Ishikawa (cell line): ENCODE data around the gene ARID3B.

Source experiments
- CEBPB ChIP-seq: IDR thresholded peaks from 2 replicates; pipeline ENCODE4 v1.6.1; 2012
- CREB1 ChIP-seq: IDR thresholded peaks from 2 replicates; pipeline ENCODE4 v1.6.1; 2012; ENCODE audit warnings: low read depth
- EGR1 ChIP-seq: IDR thresholded peaks from 2 replicates; pipeline ENCODE4 v1.6.1; 2012
- EP300 ChIP-seq: IDR thresholded peaks from 2 replicates; pipeline ENCODE4 v1.6.1; 2012; ENCODE audit warnings: borderline replicate concordance
- FOXM1 ChIP-seq: IDR thresholded peaks from 2 replicates; pipeline ENCODE4 v1.6.1; 2012; ENCODE audit warnings: low read depth, borderline replicate concordance
- NFIC ChIP-seq: IDR thresholded peaks from 2 replicates; pipeline ENCODE4 v1.6.1; 2012
- RAD21 ChIP-seq: IDR thresholded peaks from 2 replicates; pipeline ENCODE4 v1.6.1; 2012; ENCODE audit warnings: low read depth
- TAF1 ChIP-seq: IDR thresholded peaks from 2 replicates; pipeline ENCODE4 v1.6.1; 2012; ENCODE audit warnings: low read depth, mild to moderate bottlenecking
- TCF12 ChIP-seq: IDR thresholded peaks from 2 replicates; pipeline ENCODE4 v1.6.1; 2012; ENCODE audit warnings: low read depth
- TEAD4 ChIP-seq: IDR thresholded peaks from 2 replicates; pipeline ENCODE4 v1.6.1; 2012
- YY1 ChIP-seq: IDR thresholded peaks from 2 replicates; pipeline ENCODE4 v1.6.1; 2012; ENCODE audit warnings: low read depth
- ZBTB7A ChIP-seq: IDR thresholded peaks from 2 replicates; pipeline ENCODE4 v1.6.1; 2012; ENCODE audit warnings: low read depth
- TF ChIP-seq, protein P1 (sequence below): IDR thresholded peaks from 2 replicates; pipeline ENCODE4 v1.6.1; 2012
- TF ChIP-seq, protein P2 (sequence below): IDR thresholded peaks from 2 replicates; pipeline ENCODE4 v1.6.1; 2012
- TF ChIP-seq, protein P3 (sequence below): IDR thresholded peaks from 2 replicates; pipeline ENCODE4 v1.6.1; 2012; ENCODE audit warnings: low read depth, mild to moderate bottlenecking

Gene ARID3B, protein sequence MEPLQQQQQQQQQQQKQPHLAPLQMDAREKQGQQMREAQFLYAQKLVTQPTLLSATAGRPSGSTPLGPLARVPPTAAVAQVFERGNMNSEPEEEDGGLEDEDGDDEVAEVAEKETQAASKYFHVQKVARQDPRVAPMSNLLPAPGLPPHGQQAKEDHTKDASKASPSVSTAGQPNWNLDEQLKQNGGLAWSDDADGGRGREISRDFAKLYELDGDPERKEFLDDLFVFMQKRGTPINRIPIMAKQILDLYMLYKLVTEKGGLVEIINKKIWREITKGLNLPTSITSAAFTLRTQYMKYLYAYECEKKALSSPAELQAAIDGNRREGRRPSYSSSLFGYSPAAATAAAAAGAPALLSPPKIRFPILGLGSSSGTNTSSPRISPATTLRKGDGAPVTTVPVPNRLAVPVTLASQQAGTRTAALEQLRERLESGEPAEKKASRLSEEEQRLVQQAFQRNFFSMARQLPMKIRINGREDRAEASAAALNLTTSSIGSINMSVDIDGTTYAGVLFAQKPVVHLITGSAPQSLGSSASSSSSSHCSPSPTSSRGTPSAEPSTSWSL

GRCh38 chr15:74540761-74541493, at the start of gene ARID3B:
Gene ARID3B, plus strand, starts transcription at chr15:74541220. Its CDS starts 2,717 bp downstream, at chr15:74543937.
- TF ChIP-seq CEBPB (0 out of 2 replicates have a peak, but pooled peaks have one; percentile 18), ZBTB7A (no peak), EP300 (no peak), CREB1 (peak; percentile 66; the same call in 1 of the 2 replicates), EGR1 (no peak), TCF12 (no peak), TEAD4 (no peak), FOXM1 (no peak), NFIC (no peak), TAF1 (peak; percentile 82; the same call in 1 of the 2 replicates), RAD21 (no peak), YY1 (peak; percentile 71)
- TF ChIP-seq, protein P1, sequence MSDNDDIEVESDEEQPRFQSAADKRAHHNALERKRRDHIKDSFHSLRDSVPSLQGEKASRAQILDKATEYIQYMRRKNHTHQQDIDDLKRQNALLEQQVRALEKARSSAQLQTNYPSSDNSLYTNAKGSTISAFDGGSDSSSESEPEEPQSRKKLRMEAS, result peak; percentile 66; the same call in 1 of the 2 replicates
- TF ChIP-seq, protein P2, sequence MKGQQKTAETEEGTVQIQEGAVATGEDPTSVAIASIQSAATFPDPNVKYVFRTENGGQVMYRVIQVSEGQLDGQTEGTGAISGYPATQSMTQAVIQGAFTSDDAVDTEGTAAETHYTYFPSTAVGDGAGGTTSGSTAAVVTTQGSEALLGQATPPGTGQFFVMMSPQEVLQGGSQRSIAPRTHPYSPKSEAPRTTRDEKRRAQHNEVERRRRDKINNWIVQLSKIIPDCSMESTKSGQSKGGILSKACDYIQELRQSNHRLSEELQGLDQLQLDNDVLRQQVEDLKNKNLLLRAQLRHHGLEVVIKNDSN, result no peak
- TF ChIP-seq, protein P3, sequence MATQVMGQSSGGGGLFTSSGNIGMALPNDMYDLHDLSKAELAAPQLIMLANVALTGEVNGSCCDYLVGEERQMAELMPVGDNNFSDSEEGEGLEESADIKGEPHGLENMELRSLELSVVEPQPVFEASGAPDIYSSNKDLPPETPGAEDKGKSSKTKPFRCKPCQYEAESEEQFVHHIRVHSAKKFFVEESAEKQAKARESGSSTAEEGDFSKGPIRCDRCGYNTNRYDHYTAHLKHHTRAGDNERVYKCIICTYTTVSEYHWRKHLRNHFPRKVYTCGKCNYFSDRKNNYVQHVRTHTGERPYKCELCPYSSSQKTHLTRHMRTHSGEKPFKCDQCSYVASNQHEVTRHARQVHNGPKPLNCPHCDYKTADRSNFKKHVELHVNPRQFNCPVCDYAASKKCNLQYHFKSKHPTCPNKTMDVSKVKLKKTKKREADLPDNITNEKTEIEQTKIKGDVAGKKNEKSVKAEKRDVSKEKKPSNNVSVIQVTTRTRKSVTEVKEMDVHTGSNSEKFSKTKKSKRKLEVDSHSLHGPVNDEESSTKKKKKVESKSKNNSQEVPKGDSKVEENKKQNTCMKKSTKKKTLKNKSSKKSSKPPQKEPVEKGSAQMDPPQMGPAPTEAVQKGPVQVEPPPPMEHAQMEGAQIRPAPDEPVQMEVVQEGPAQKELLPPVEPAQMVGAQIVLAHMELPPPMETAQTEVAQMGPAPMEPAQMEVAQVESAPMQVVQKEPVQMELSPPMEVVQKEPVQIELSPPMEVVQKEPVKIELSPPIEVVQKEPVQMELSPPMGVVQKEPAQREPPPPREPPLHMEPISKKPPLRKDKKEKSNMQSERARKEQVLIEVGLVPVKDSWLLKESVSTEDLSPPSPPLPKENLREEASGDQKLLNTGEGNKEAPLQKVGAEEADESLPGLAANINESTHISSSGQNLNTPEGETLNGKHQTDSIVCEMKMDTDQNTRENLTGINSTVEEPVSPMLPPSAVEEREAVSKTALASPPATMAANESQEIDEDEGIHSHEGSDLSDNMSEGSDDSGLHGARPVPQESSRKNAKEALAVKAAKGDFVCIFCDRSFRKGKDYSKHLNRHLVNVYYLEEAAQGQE, result no peak

GRCh38 chr15:74496648-74497047, 44.4 kb upstream of the ARID3B start:
- TF ChIP-seq TAF1 (no peak), CREB1 (no peak), CEBPB (no peak), RAD21 (no peak), NFIC (no peak)
- TF ChIP-seq, protein P3, result no peak
- TF ChIP-seq, protein P2, result no peak

DNA sequence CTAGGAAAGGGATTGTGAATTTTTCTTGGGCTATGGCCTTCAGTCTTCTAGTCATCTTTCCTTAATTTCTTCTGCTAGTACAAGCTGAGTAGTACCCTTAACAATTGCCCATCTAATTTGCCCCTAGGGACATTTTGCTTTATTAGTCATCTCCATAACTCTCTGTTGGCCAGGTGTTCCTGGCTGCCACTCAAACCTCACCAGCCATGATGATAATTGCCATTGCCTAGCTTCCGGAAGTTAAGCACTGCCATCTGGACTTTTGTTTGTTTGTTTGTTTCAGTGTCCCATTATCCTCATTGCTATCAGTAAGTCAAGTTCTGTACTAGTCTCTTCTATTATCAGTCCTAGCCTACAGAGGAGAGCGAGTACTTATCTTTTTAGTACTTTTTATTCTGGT, 43.4 kb upstream of the ARID3B start:
- TF ChIP-seq EP300 (no peak), TEAD4 (no peak), ZBTB7A (no peak), TAF1 (no peak), TCF12 (no peak), RAD21 (no peak), CEBPB (no peak), EGR1 (no peak), FOXM1 (no peak), CREB1 (no peak), NFIC (no peak), YY1 (no peak)
- TF ChIP-seq, protein P1, result no peak
- TF ChIP-seq, protein P2, result no peak
- TF ChIP-seq, protein P3, result no peak
